Measurements from ENCODE around the gene ZNF862.

The ZNF862 gene

DNA sequence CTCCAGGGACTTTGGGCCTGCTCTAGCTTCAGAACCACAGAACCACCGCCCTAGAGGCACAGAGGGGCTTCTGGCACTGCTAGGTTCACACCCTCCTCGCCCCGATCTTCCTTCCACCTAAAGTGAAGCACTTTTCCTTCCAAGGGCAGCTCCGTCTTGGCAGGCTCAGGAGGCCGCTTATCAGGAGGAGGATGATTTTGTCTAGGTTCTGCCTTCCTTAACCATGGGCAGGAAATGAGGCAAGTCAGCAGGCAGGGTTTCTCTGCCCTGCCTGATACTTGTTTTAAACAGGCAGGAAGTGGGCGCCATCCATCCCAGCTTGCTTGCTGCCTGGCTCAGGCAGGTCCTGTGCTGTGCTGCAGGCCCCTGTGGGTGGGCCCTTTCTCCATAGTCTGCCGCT, 27.3 kb downstream of the ZNF862 start:
- H3K27ac ChIP-seq: no peak overlapping the region
- TF ChIP-seq, protein P1, sequence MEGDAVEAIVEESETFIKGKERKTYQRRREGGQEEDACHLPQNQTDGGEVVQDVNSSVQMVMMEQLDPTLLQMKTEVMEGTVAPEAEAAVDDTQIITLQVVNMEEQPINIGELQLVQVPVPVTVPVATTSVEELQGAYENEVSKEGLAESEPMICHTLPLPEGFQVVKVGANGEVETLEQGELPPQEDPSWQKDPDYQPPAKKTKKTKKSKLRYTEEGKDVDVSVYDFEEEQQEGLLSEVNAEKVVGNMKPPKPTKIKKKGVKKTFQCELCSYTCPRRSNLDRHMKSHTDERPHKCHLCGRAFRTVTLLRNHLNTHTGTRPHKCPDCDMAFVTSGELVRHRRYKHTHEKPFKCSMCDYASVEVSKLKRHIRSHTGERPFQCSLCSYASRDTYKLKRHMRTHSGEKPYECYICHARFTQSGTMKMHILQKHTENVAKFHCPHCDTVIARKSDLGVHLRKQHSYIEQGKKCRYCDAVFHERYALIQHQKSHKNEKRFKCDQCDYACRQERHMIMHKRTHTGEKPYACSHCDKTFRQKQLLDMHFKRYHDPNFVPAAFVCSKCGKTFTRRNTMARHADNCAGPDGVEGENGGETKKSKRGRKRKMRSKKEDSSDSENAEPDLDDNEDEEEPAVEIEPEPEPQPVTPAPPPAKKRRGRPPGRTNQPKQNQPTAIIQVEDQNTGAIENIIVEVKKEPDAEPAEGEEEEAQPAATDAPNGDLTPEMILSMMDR (conservative IDR thresholded peaks at IDR 0.05): no peak
- no peak for TF ChIP-seq ZFX (IDR thresholded peaks at IDR 0.05)

- TF ChIP-seq, protein P1 (conservative IDR thresholded peaks at IDR 0.05): no peak
- TF ChIP-seq ZFX (IDR thresholded peaks at IDR 0.05): no peak
- H3K27ac ChIP-seq: no peak overlapping the region
Measured at GRCh38 chr7:149866139-149866778, 28.1 kb downstream of the ZNF862 start.

DNA sequence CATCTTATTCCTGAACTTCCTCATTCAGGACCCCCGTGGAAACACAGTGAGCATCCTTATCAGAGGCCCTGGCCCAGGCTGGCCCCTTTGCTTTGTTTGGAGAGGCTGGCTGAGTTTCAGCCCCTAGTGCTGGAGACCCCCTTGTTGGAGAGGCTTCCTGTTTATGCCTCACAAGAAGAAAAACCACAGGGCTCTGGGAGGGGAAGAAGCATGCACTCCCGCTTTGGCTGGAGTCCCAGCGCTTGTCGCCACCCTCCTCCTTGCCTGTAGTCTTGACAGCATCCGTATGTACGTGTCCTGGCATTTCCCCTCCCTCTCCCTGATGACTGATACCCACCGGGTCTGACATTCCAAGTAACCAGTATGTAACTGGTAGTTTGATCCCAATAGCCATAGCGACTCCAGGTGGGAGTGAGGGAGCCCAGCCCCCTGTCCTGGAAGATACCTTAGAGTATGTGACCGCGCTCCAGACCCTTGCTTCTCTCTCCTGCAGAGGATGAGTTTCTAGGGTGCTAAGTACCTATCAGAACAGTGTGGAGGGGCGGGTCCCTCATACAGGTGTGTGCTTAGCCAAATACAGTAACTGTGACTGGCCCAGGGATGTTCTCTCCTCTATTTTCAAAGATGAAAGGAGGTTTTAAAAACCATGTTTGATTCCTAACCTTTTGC, 28.7 kb downstream of the ZNF862 start:
- H3K27ac ChIP-seq: no peak overlapping the region
- TF ChIP-seq, protein P1 (conservative IDR thresholded peaks at IDR 0.05): no peak
- no peak for TF ChIP-seq ZFX (IDR thresholded peaks at IDR 0.05)

- no peak overlapping the region for H3K27ac ChIP-seq
- TF ChIP-seq ZFX (IDR thresholded peaks at IDR 0.05): no peak
- TF ChIP-seq, protein P1 (conservative IDR thresholded peaks at IDR 0.05): no peak
Measured at GRCh38 chr7:149867762-149868622, 29.8 kb downstream of the ZNF862 start.

DNA sequence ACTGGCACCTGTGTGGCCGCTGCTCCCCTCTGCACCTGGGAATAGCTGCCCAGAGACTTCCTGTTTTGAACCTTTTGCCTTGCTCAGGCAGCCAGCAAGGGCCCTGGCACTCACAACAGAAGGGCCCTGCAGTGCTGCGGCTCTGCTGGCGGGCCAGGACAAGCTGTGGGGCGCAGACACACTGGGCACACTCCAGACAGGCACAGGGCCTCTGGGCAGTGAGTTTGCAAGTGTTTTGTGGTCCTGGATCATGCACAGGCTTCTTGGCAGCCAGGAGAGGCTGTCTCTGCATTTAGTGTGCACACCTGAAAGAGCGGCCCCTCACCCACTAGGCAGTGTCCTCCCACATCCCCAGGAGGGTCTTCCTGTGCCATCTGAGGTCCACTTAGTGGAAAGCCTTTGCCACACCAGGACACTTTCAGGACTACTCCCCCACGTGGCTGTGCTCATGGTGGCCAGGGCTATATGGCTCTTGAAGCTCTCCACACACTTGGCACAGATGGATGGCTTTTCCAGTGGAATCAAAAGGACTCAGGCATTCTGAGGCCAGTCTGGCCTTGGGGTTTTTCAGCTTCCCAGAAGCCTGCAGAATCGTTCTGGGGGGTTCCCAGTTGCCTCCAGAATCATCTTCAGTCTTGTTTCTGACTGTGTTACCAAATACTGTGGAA, 30.6 kb downstream of the ZNF862 start:
- TF ChIP-seq ZFX (IDR thresholded peaks at IDR 0.05): no peak
- TF ChIP-seq, protein P1 (conservative IDR thresholded peaks at IDR 0.05): no peak
- no peak overlapping the region for H3K27ac ChIP-seq

GRCh38 chr7:149869291-149869650, 31.1 kb downstream of the ZNF862 start:
- no peak overlapping the region for H3K27ac ChIP-seq
- TF ChIP-seq ZFX (IDR thresholded peaks at IDR 0.05): no peak
- TF ChIP-seq, protein P1 (conservative IDR thresholded peaks at IDR 0.05): no peak

Measured in C4-2B (cell line).